HepG2 (cell line): Measurements from ENCODE around the gene PYY. TPM values are rescaled to one million over a fixed set of nuclear protein-coding genes. Genes with fewer than 3 reads are reported as not detected.
A peak's percentile ranks its signal among the peaks of the same experiment; 100 is the strongest.

Experiments used
- ATF3 ChIP-seq: sonication (generic); formaldehyde crosslinking; IDR thresholded peaks from 2 replicates; pipeline ENCODE4 v1.4.0; 2020; ENCODE audit warnings: missing genetic modification reagents
- BCLAF1 ChIP-seq: fragments of 450-650 bp; IDR thresholded peaks from 2 replicates; pipeline ENCODE4 v1.6.1; 2017; ENCODE audit warnings: mild to moderate bottlenecking
- FOXP1 ChIP-seq, 2 experiments: fragments of 450-650 bp in 1 of 2; IDR thresholded peaks; 2 replicates each; pipeline ENCODE4 v1.6.1; 2017 to 2018; ENCODE audit warnings: antibody characterized with exemption in 1 of 2
- HHEX ChIP-seq: IDR thresholded peaks from 2 replicates; pipeline ENCODE4 v1.6.1; 2016; ENCODE audit warnings: control low read depth
- HMGXB4 ChIP-seq, 2 experiments: sonication (generic) in 1 of 2; formaldehyde crosslinking in 1 of 2; IDR thresholded peaks; 2 replicates each; pipeline versions ENCODE4 v1.4.0 to v1.6.1; 2018 to 2020; ENCODE audit warnings: missing genetic modification reagents in 2 of 2, borderline replicate concordance in 1 of 2, low read depth in 1 of 2, mild to moderate bottlenecking in 1 of 2, missing biosample characterization in 1 of 2
- POGZ ChIP-seq: sonication (generic); formaldehyde crosslinking; IDR thresholded peaks from 2 replicates; pipeline ENCODE4 v1.4.0; 2020; ENCODE audit warnings: mild to moderate bottlenecking, missing genetic modification reagents
- SMAD9 ChIP-seq: sonication (generic); formaldehyde crosslinking; IDR thresholded peaks from 2 replicates; pipeline ENCODE4 v1.5.1; 2020; ENCODE audit warnings: mild to moderate bottlenecking, missing genetic modification reagents
- ZBTB42 ChIP-seq: sonication (generic); formaldehyde crosslinking; IDR thresholded peaks from 2 replicates; pipeline ENCODE4 v1.5.0; 2020; ENCODE audit warnings: mild to moderate bottlenecking, missing genetic modification reagents
- ZBTB7A ChIP-seq: sonication (generic); formaldehyde crosslinking; IDR thresholded peaks from 2 replicates; pipeline ENCODE4 v1.8.0; 2022; ENCODE audit warnings: mild to moderate bottlenecking, missing genetic modification reagents
- ZNF33A ChIP-seq: sonication (generic); formaldehyde crosslinking; IDR thresholded peaks from 2 replicates; pipeline ENCODE4 v1.5.1; 2020; ENCODE audit warnings: missing genetic modification reagents, mild to moderate bottlenecking, moderate library complexity, borderline replicate concordance
- ZNF34 ChIP-seq: sonication (generic); formaldehyde crosslinking; IDR thresholded peaks from 2 replicates; pipeline ENCODE4 v1.4.0; 2020; ENCODE audit warnings: mild to moderate bottlenecking, missing genetic modification reagents, borderline replicate concordance
- ZNF550 ChIP-seq: sonication (generic); formaldehyde crosslinking; IDR thresholded peaks from 2 replicates; pipeline ENCODE4 v1.4.0; 2020; ENCODE audit warnings: mild to moderate bottlenecking, missing genetic modification reagents, borderline replicate concordance
- ZNF563 ChIP-seq: sonication (generic); formaldehyde crosslinking; IDR thresholded peaks from 2 replicates; pipeline ENCODE4 v1.8.0; 2022; ENCODE audit warnings: mild to moderate bottlenecking, moderate library complexity, missing genetic modification reagents
- ZNF646 ChIP-seq: sonication (generic); formaldehyde crosslinking; IDR thresholded peaks from 2 replicates; pipeline ENCODE4 v1.9.0; 2021; ENCODE audit warnings: mild to moderate bottlenecking, missing genetic modification reagents
- ZNF709 ChIP-seq: sonication (generic); formaldehyde crosslinking; IDR thresholded peaks from 2 replicates; pipeline ENCODE4 v1.5.0; 2020; ENCODE audit warnings: mild to moderate bottlenecking, missing genetic modification reagents
- ZNF776 ChIP-seq: sonication (generic); formaldehyde crosslinking; IDR thresholded peaks from 2 replicates; pipeline ENCODE4 v1.4.0; 2020; ENCODE audit warnings: mild to moderate bottlenecking, missing genetic modification reagents
- ZNF83 ChIP-seq: sonication (generic); formaldehyde crosslinking; IDR thresholded peaks from 2 replicates; pipeline ENCODE4 v1.4.0; 2020; ENCODE audit warnings: missing genetic modification reagents, mild to moderate bottlenecking, borderline replicate concordance
- polyA plus RNA-seq, 8 experiments: library from polyadenylated mRNA; depleted of rRNA in 3 of 8; stranded (reverse) in 7 of 8; unstranded in 1 of 8; fragments of >200 nt; fragmentation: Illumina TruSeq in 4 of 8; extraction: Trizol in 4 of 8; gene quantifications; 2 replicates each; pipeline versions ENCODE4 v1.2.1 to v1.2.3, GENCODE V29; 2011 to 2016; ENCODE audit warnings: low read depth in 4 of 8, missing spikeins in 1 of 8, mixed read lengths in 1 of 8; ENCODE audit not compliant: insufficient read depth in 1 of 8
- total RNA-seq, 5 experiments: library from RNA; depleted of rRNA; stranded (reverse); fragments of >200 nt; fragmentation: Illumina TruSeq; extraction: Trizol; gene quantifications; 2 replicates each; pipeline ENCODE4 v1.2.3, GENCODE V29; 2016; ENCODE audit warnings: low read depth in 1 of 5

PYY gene
- total and polyA plus RNA-seq, 2 of the 13 experiments (the other 11 are each of a cell fraction or from before 2014, with no cell fraction given) = 0.25 TPM; not detected in 1

GRCh38 chr17:44000871-44001460 lies 47.2 kb upstream of the PYY start (continued):
- no peak for TF ChIP-seq BCLAF1
- TF ChIP-seq ZBTB7A (CRISPR knock-in tag) = 0 out of 2 replicates have a peak, but pooled peaks have one; percentile 48
- TF ChIP-seq ZNF550 = 0 out of 2 replicates have a peak, but pooled peaks have one; percentile 49
- TF ChIP-seq ZNF83 = peak; percentile 65; the same call in 1 of the 2 replicates
- 0 out of 2 replicates have a peak, but pooled peaks have one; percentile 5 for TF ChIP-seq ZNF776
- peak; percentile 76; the same call in 1 of the 2 replicates for TF ChIP-seq ZNF646 (CRISPR knock-in tag)
- TF ChIP-seq POGZ (CRISPR knock-in tag) = 0 out of 2 replicates have a peak, but pooled peaks have one; percentile 23
- no peak for TF ChIP-seq FOXP1 (IDR thresholded peaks at IDR 0.05)
- peak; percentile 10; the same call in 1 of the 2 replicates for TF ChIP-seq FOXP1 (CRISPR knock-in tag; IDR thresholded peaks at IDR 0.05)
- 0 out of 2 replicates have a peak, but pooled peaks have one; percentile 37 for TF ChIP-seq ZNF34 (CRISPR knock-in tag)
- TF ChIP-seq ZNF563 (CRISPR knock-in tag) = 0 out of 2 replicates have a peak, but pooled peaks have one; percentile 7
- TF ChIP-seq ATF3 (CRISPR knock-in tag) = no peak
- peak in 1 of 2 experiments; percentile 24; a peak in 1 of 4 replicates for TF ChIP-seq HMGXB4 (CRISPR knock-in tag; IDR thresholded peaks at IDR 0.05; ENCODE audit: borderline replicate concordance in 1 of 2, low read depth in 1 of 2)
- TF ChIP-seq ZNF33A (CRISPR knock-in tag) = 0 out of 2 replicates have a peak, but pooled peaks have one; percentile 87
- 0 out of 2 replicates have a peak, but pooled peaks have one; percentile 46 for TF ChIP-seq HHEX (CRISPR knock-in tag)
- peak; percentile 33; the same call in 1 of the 2 replicates for TF ChIP-seq ZBTB42 (CRISPR knock-in tag)
- 0 out of 2 replicates have a peak, but pooled peaks have one; percentile 82 for TF ChIP-seq SMAD9 (CRISPR knock-in tag)
- TF ChIP-seq ZNF709 (CRISPR knock-in tag) = no peak
